ENCODE measurements around the gene CD84.

- no peak for TF ChIP-seq CTCF (IDR thresholded peaks at IDR 0.05; ENCODE audit: low read depth, low read length)
- TF ChIP-seq POLR2A (IDR thresholded peaks at IDR 0.05; ENCODE audit: extremely low read depth, insufficient read length) = no peak
- TF ChIP-seq MYC (IDR thresholded peaks at IDR 0.05; ENCODE audit: low read depth, low read length) = no peak
Observed at GRCh38 chr1:160614410-160614809, 35.1 kb upstream of the CD84 start.
